Transverse colon (tissue), 4 donors: Measurements from ENCODE around the gene SH2D7.
"Not testable (repeated sequence)": the region's sequence is repeated elsewhere in the genome, so short reads cannot be mapped to it uniquely, and the experiment has no call there.

Experiments
- POLR2A ChIP-seq: fragments of 450-650 bp; IDR thresholded peaks from one replicate; pipeline ENCODE4 v1.6.1; 2016; ENCODE audit warnings: antibody characterized with exemption, mild to moderate bottlenecking, moderate library complexity
- POLR2AphosphoS5 ChIP-seq, 3 donors: sonication (generic); formaldehyde crosslinking; IDR thresholded peaks; one replicate each; pipeline ENCODE4 v1.6.1; 2016; ENCODE audit warnings: antibody characterized with exemption in 3 of 3
- TF ChIP-seq, protein P1 (sequence below), 5 experiments: fragments of 200-600 bp in 3 of 5; fragments of 450-650 bp in 2 of 5; sonication (generic) in 3 of 5; IDR thresholded peaks; 1 replicate in 2 of 5; 2 replicates in 3 of 5; pipeline ENCODE4 v1.5.1; 2016 to 2017; ENCODE audit warnings: antibody characterized with exemption in 5 of 5, inconsistent platforms in 3 of 5, mild to moderate bottlenecking in 2 of 5, moderate library complexity in 1 of 5

DNA sequence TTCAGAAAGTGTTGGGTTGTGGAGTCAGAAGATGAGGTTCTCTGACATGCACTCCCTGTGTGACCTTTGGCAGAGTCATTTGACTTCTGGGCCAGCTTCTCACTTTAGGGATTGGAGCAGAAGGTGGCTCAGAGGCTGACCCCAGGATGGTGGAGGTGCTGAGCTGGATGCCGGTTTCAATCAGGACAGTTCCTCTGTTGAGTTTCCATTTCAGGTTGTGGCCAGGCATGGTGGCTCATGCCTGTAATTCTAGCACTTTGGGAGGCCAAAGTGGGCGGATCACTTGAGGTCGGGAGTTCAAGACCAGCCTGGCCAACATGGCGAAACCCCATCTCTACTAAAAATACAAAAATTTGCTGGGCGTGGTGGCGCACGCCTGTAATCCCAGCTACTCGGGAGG lies 58.7 kb downstream of the SH2D7 start:
- TF ChIP-seq, protein P1, sequence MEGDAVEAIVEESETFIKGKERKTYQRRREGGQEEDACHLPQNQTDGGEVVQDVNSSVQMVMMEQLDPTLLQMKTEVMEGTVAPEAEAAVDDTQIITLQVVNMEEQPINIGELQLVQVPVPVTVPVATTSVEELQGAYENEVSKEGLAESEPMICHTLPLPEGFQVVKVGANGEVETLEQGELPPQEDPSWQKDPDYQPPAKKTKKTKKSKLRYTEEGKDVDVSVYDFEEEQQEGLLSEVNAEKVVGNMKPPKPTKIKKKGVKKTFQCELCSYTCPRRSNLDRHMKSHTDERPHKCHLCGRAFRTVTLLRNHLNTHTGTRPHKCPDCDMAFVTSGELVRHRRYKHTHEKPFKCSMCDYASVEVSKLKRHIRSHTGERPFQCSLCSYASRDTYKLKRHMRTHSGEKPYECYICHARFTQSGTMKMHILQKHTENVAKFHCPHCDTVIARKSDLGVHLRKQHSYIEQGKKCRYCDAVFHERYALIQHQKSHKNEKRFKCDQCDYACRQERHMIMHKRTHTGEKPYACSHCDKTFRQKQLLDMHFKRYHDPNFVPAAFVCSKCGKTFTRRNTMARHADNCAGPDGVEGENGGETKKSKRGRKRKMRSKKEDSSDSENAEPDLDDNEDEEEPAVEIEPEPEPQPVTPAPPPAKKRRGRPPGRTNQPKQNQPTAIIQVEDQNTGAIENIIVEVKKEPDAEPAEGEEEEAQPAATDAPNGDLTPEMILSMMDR (IDR thresholded peaks at IDR 0.05): not testable (repeated sequence)
- TF ChIP-seq POLR2A; POLR2AphosphoS5 (IDR thresholded peaks at IDR 0.05): not testable (repeated sequence)
